ENCODE measurements around the gene PYGB.

Gene PYGB

GRCh38 chr20:25251558-25251957, 3.7 kb downstream of the PYGB start:
- Histone ChIP-seq H3K4me3 (no peak overlapping the region), H3K4me2 (peak overlapping the region in 8 of 11 experiments; percentile 47 to 99 (median 60); a peak in 11 of 22 replicates), H3K9me3 (replicated peaks in 1 of 11) (no peaks in the 10 kb centered on the region), H3K27me3 (peaks cover 0 to 8% (median 0%) of the 10 kb centered on the region in 11 experiments; a peak in 3 of 22 replicates), H3K4me1 (peaks cover 51 to 90% (median 82%) of the 10 kb centered on the region in 10 experiments), H3K36me3 (peaks cover 0 to 50% (median 21%) of the 10 kb centered on the region in 11 experiments; a peak in 16 of 22 replicates), H4K20me1 (peaks cover 21 to 84% (median 72%) of the 10 kb centered on the region in 11 experiments; a peak in 21 of 22 replicates), H3K27ac (no peak overlapping the region), H3K9ac (no peak overlapping the region)
- no peak for TF ChIP-seq Cebpa-rat (IDR thresholded peaks at IDR 0.05)

- Histone ChIP-seq H3K9ac (no peak overlapping the region), H3K9me3 (replicated peaks in 1 of 11) (no peaks in the 10 kb centered on the region), H3K27me3 (peaks cover 0 to 4% (median 0%) of the 10 kb centered on the region in 11 experiments; a peak in 3 of 22 replicates), H3K4me1 (peaks cover 44 to 90% (median 81%) of the 10 kb centered on the region in 10 experiments), H3K4me3 (no peak overlapping the region), H3K27ac (no peak overlapping the region), H3K4me2 (peak overlapping the region in 9 of 11 experiments; percentile 4 to 99 (median 57); a peak in 16 of 22 replicates), H3K36me3 (peaks cover 0 to 51% (median 24%) of the 10 kb centered on the region in 11 experiments; a peak in 16 of 22 replicates), H4K20me1 (peaks cover 26 to 91% (median 79%) of the 10 kb centered on the region in 11 experiments; a peak in 21 of 22 replicates)
- no peak for TF ChIP-seq Cebpa-rat (IDR thresholded peaks at IDR 0.05)
Measured at GRCh38 chr20:25252230-25252651, 4.4 kb downstream of the PYGB start.

GRCh38 chr20:25252686-25253421, 5.0 kb downstream of the PYGB start:
- Histone ChIP-seq H3K9ac (no peak overlapping the region), H3K27me3 (no peaks in the 10 kb centered on the region), H3K9me3 (replicated peaks in 1 of 11) (0 out of 22 replicates have a peak, but pooled peaks cover 0 to 1% (median 0%) of the 10 kb centered on the region in 11 experiments), H3K4me2 (peak overlapping the region in 10 of 11 experiments; percentile 4 to 99 (median 54); a peak in 17 of 22 replicates), H3K36me3 (peaks cover 0 to 58% (median 26%) of the 10 kb centered on the region in 11 experiments; a peak in 17 of 22 replicates), H3K4me3 (no peak overlapping the region), H3K4me1 (peaks cover 44 to 89% (median 79%) of the 10 kb centered on the region in 10 experiments), H4K20me1 (peaks cover 32 to 97% (median 84%) of the 10 kb centered on the region in 11 experiments; a peak in 21 of 22 replicates), H3K27ac (no peak overlapping the region)
- TF ChIP-seq Cebpa-rat (IDR thresholded peaks at IDR 0.05): no peak

- Histone ChIP-seq H3K4me3 (no peak overlapping the region), H3K4me1 (peaks cover 44 to 89% (median 79%) of the 10 kb centered on the region in 10 experiments), H3K36me3 (peaks cover 7 to 66% (median 35%) of the 10 kb centered on the region in 11 experiments), H4K20me1 (peaks cover 40 to 100% (median 93%) of the 10 kb centered on the region in 11 experiments; a peak in 21 of 22 replicates), H3K9ac (no peak overlapping the region), H3K27ac (no peak overlapping the region), H3K27me3 (no peaks in the 10 kb centered on the region), H3K9me3 (replicated peaks in 1 of 11) (peaks cover 0 to 10% (median 3%) of the 10 kb centered on the region in 11 experiments; a peak in 10 of 22 replicates), H3K4me2 (peak overlapping the region; percentile 27 to 99 (median 51); a peak in 19 of 22 replicates)
- TF ChIP-seq Cebpa-rat (IDR thresholded peaks at IDR 0.05): no peak
Measured at GRCh38 chr20:25253606-25254275, 5.9 kb downstream of the PYGB start.

- peak overlapping the region in 2 of 11 experiments; percentile 2 to 12; a peak in 2 of 22 replicates for H3K9ac ChIP-seq
- H4K20me1 ChIP-seq: peaks cover 40 to 100% (median 89%) of the 10 kb centered on the region in 11 experiments; a peak in 21 of 22 replicates
- no peak overlapping the region for H3K27ac ChIP-seq
- H3K4me2 ChIP-seq: peak overlapping the region in 5 of 11 experiments; percentile 27 to 63 (median 37); a peak in 5 of 22 replicates
- H3K4me1 ChIP-seq: peaks cover 38 to 82% (median 72%) of the 10 kb centered on the region in 10 experiments
- TF ChIP-seq Cebpa-rat (IDR thresholded peaks at IDR 0.05): no peak
- H3K27me3 ChIP-seq: no peaks in the 10 kb centered on the region
- peaks cover 15 to 75% (median 43%) of the 10 kb centered on the region in 11 experiments for H3K36me3 ChIP-seq
- H3K4me3 ChIP-seq: no peak overlapping the region
- H3K9me3 ChIP-seq (replicated peaks in 1 of 11): peaks cover 0 to 18% (median 12%) of the 10 kb centered on the region in 11 experiments; a peak in 14 of 22 replicates
Measured at GRCh38 chr20:25254571-25254970, 6.7 kb downstream of the PYGB start.

GRCh38 chr20:25254986-25255680, 7.2 kb downstream of the PYGB start:
- Histone ChIP-seq H3K36me3 (peaks cover 21 to 77% (median 49%) of the 10 kb centered on the region in 11 experiments), H3K9ac (peak overlapping the region in 3 of 11 experiments; percentile 2 to 24 (median 12); a peak in 3 of 22 replicates), H3K27ac (0 out of 22 replicates have a peak overlapping the region, but pooled peaks of 2 of the 11 experiments have one; percentile 8 to 16), H3K4me1 (peaks cover 32 to 77% (median 67%) of the 10 kb centered on the region in 10 experiments), H3K9me3 (replicated peaks in 1 of 11) (peaks cover 0 to 24% (median 17%) of the 10 kb centered on the region in 11 experiments; a peak in 19 of 22 replicates), H3K27me3 (no peaks in the 10 kb centered on the region), H3K4me3 (no peak overlapping the region), H4K20me1 (peaks cover 40 to 99% (median 83%) of the 10 kb centered on the region in 11 experiments; a peak in 21 of 22 replicates), H3K4me2 (peak overlapping the region; percentile 3 to 70 (median 37); a peak in 10 of 22 replicates)
- TF ChIP-seq Cebpa-rat (IDR thresholded peaks at IDR 0.05): no peak

GRCh38 chr20:25256226-25256859, 8.5 kb downstream of the PYGB start:
- H3K9ac ChIP-seq: peak overlapping the region in 4 of 11 experiments; percentile 0 to 11 (median 7); a peak in 1 of 22 replicates

More at GRCh38 chr20:25256226-25256859, 8.5 kb downstream of the PYGB start:
- TF ChIP-seq Cebpa-rat (IDR thresholded peaks at IDR 0.05): no peak
- Histone ChIP-seq H3K9me3 (replicated peaks in 1 of 11) (peaks cover 11 to 36% (median 29%) of the 10 kb centered on the region in 11 experiments), H3K36me3 (peaks cover 32 to 77% (median 53%) of the 10 kb centered on the region in 11 experiments), H3K4me3 (no peak overlapping the region), H3K4me1 (peaks cover 22 to 65% (median 59%) of the 10 kb centered on the region in 10 experiments), H4K20me1 (peaks cover 40 to 87% (median 72%) of the 10 kb centered on the region in 11 experiments; a peak in 21 of 22 replicates), H3K27me3 (no peaks in the 10 kb centered on the region), H3K27ac (no peak overlapping the region), H3K4me2 (peak overlapping the region in 9 of 11 experiments; percentile 19 to 70 (median 47); a peak in 17 of 22 replicates)
